Gastrocnemius medialis (tissue), 4 donors: Measurements from ENCODE around the gene XRN1. TPM values are rescaled to one million over a fixed set of nuclear protein-coding genes. Genes with fewer than 3 reads are reported as not detected.

Experiments
- ATAC-seq, 2 donors: fragments of 150-250 bp; one replicate each; pipeline ENCODE4 v1.9.1; 2016
- DNase-seq, 2 donors: peaks; one replicate each; pipeline ENCODE4 v3.0.0-alpha.2; 2019
- H3K27ac ChIP-seq, 4 donors: fragments of 200-600 bp; sonication (generic); 1 replicate in 1 of 4; 2 replicates in 3 of 4; pipeline ENCODE4 v1.5.1; 2016 to 2018; ENCODE audit warnings: mild to moderate bottlenecking in 2 of 4, moderate library complexity in 1 of 4
- H3K27me3 ChIP-seq, 3 donors: fragments of 200-600 bp; sonication (generic) in 2 of 3; 1 replicate in 1 of 3; 2 replicates in 2 of 3; pipeline versions ENCODE4 v1.5.1 to v1.6.0; 2016 to 2019; ENCODE audit warnings: mild to moderate bottlenecking in 1 of 3, moderate library complexity in 1 of 3
- H3K36me3 ChIP-seq, 2 donors: fragments of 200-600 bp; sonication (generic) in 1 of 2; one replicate each; pipeline ENCODE4 v1.5.1; 2017 to 2018
- H3K4me1 ChIP-seq, 2 donors: fragments of 200-600 bp; sonication (generic) in 1 of 2; one replicate each; pipeline ENCODE4 v1.5.1; 2016 to 2017; ENCODE audit warnings: mild to moderate bottlenecking in 2 of 2
- H3K4me3 ChIP-seq, 4 donors: fragments of 200-600 bp; sonication (generic) in 3 of 4; 1 replicate in 1 of 4; 2 replicates in 3 of 4; pipeline ENCODE4 v1.5.1; 2016 to 2019; ENCODE audit warnings: mild to moderate bottlenecking in 2 of 4
- H3K9me3 ChIP-seq, 3 donors: fragments of 200-600 bp; sonication (generic) in 2 of 3; 1 replicate in 1 of 3; 2 replicates in 2 of 3; pipeline ENCODE4 v1.5.1; 2016 to 2019
- POLR2A ChIP-seq, 2 donors: fragments of 450-650 bp; IDR thresholded peaks; one replicate each; pipeline ENCODE4 v1.6.1; 2017; ENCODE audit warnings: antibody characterized with exemption in 2 of 2, mild to moderate bottlenecking in 2 of 2, moderate library complexity in 2 of 2
- in situ Hi-C, 4 donors: fragments of 200-750 bp; cut with MboI; loops; one replicate each; pipeline versions ENCODE4 v1.15.0 to v1.8.0; 2017; ENCODE audit warnings: low sequenced_read_pairs in 4 of 4
- intact Hi-C: fragments of 100-400 bp; cut with DNase I; formaldehyde crosslinking; loops from one replicate; pipeline ENCODE4 v1.15.1; 2023; ENCODE audit warnings: low total_unique reads
- total RNA-seq, 4 donors: library from RNA; depleted of rRNA; stranded (reverse); fragments of >200 nt; gene quantifications; one replicate each; pipeline versions ENCODE4 v1.1.0 to v1.2.3, GENCODE V29; 2016
- TF ChIP-seq, protein P1 (sequence below), 5 experiments: fragments of 450-650 bp in 3 of 5; fragments of 200-600 bp in 2 of 5; sonication (generic) in 2 of 5; IDR thresholded peaks in 4 of 5; conservative IDR thresholded peaks in 1 of 5; 1 replicate in 4 of 5; 2 replicates in 1 of 5; pipeline ENCODE4 v1.5.1; 2016 to 2019; ENCODE audit warnings: antibody characterized with exemption in 5 of 5, mild to moderate bottlenecking in 3 of 5, moderate library complexity in 3 of 5

The XRN1 gene
- total RNA-seq, 4 donors from 2014 or later = 41.8 to 52.2 (median 47.3) TPM

DNA sequence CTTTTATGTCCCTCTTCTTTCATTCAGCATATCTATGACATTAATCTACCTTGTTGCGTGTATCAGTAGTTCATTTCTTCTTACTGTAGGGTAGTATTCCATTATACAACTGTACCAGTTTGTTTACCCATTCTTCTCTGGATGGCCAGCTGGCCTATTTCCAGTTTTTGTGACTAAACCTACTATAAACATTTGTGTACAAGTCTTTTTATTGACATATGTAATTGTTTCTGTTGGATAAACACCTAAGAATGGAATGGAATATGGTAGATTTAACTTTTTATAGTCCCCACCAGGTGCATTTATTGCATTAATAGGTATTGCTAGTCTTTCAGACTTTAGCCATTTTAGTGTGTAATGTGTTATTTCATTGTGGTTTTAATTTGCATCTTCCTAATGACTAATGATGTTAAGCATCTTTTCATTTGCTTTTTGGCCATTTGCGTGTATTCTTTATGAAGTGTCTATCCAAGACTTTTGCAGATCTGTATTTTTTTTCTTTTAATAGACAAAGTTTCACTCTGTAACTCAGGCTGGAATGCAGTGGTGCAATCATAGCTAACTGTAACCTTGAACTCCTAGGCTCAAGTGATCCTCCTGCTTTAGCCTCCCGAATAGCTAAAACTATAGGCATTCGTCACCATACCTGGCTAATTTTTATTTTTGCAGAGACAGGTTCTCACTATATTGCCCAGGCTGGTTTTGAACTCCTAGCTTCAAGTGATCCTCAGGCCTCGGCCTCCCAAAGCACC, 41.9 kb upstream of the XRN1 start:
- intact Hi-C loops = no loop called here
- Histone ChIP-seq H3K36me3 (peaks cover 0 to 70% of the 10 kb centered on the region in 2 donors), H3K27me3 (no peaks in the 10 kb centered on the region)

DNA sequence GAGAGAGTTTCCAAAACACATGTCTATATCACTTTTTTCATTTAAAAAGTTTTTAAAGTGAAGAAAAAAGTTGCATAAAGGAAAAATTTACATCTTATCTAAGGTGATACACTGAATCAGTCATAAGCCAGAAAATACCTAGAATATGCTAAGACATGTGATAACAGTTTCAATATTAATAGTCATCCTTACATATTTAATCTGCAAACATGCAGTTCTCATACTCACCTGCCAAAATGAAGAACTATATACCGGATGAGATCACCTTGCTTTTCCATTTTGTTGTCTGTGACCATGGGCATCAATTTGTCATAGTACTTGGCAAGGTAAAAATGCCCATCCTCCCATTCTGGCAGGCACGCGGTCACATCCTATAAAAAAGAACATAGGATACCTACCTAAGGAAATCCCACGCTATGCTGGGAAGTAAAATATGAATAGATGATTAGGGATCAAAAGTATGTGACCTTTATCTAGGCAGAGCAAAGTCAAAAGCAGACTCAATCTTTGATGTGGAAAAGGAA, 37.1 kb upstream of the XRN1 start:
- DNase-seq = no peak
- no peaks in the 10 kb centered on the region for H3K4me1 ChIP-seq
- no peak overlapping the region for H3K27ac ChIP-seq
- H3K9me3 ChIP-seq = no peaks in the 10 kb centered on the region
- H3K36me3 ChIP-seq = peaks cover 0 to 84% of the 10 kb centered on the region in 2 donors
- no peaks in the 10 kb centered on the region for H3K27me3 ChIP-seq
- intact Hi-C loops (no loop called here), in situ Hi-C loops (no loop called here)
- no peak overlapping the region for H3K4me3 ChIP-seq
- TF ChIP-seq POLR2A (IDR thresholded peaks at IDR 0.05) = no peak
- TF ChIP-seq, protein P1, sequence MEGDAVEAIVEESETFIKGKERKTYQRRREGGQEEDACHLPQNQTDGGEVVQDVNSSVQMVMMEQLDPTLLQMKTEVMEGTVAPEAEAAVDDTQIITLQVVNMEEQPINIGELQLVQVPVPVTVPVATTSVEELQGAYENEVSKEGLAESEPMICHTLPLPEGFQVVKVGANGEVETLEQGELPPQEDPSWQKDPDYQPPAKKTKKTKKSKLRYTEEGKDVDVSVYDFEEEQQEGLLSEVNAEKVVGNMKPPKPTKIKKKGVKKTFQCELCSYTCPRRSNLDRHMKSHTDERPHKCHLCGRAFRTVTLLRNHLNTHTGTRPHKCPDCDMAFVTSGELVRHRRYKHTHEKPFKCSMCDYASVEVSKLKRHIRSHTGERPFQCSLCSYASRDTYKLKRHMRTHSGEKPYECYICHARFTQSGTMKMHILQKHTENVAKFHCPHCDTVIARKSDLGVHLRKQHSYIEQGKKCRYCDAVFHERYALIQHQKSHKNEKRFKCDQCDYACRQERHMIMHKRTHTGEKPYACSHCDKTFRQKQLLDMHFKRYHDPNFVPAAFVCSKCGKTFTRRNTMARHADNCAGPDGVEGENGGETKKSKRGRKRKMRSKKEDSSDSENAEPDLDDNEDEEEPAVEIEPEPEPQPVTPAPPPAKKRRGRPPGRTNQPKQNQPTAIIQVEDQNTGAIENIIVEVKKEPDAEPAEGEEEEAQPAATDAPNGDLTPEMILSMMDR (IDR thresholded peaks at IDR 0.05 in 4 of 5, conservative IDR thresholded peaks at IDR 0.05 in 1 of 5) = no peak
- no peak for ATAC-seq

More for the DNA sequence above, 41.9 kb upstream of the XRN1 start:
- H3K4me1 ChIP-seq = no peaks in the 10 kb centered on the region
- TF ChIP-seq, protein P1 (IDR thresholded peaks at IDR 0.05 in 4 of 5, conservative IDR thresholded peaks at IDR 0.05 in 1 of 5) = no peak
- H3K4me3 ChIP-seq = no peak overlapping the region
- DNase-seq (no peak), ATAC-seq (no peak)
- H3K9me3 ChIP-seq = no peaks in the 10 kb centered on the region
- no peak overlapping the region for H3K27ac ChIP-seq
- in situ Hi-C loops = no loop called here

DNA sequence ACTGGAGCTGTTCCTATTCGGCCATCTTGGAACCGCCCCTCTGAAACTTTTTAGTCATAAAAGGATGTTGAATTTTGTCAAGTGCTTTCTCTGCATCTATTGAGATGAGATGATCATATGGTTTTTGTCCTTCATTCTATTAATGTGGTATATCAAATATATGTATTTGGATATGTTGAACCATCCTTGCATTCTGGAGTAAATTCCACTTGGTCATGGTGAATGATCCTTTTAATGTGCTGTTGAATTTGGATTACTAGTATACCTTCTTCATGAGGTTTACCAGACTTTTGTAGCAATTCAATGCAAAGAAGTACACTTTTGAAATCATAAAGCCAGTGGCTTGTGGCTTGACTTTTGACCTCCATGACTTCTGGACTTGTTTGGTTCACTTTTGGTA, 33.4 kb upstream of the XRN1 start:
- no peak overlapping the region for H3K4me3 ChIP-seq
- ATAC-seq (no peak), DNase-seq (no peak)
- no peak overlapping the region for H3K27ac ChIP-seq
- no peaks in the 10 kb centered on the region for H3K9me3 ChIP-seq
- H3K36me3 ChIP-seq = peaks cover 0 to 52% of the 10 kb centered on the region in 2 donors
- TF ChIP-seq, protein P1 (IDR thresholded peaks at IDR 0.05 in 4 of 5, conservative IDR thresholded peaks at IDR 0.05 in 1 of 5) = no peak
- TF ChIP-seq POLR2A (IDR thresholded peaks at IDR 0.05) = no peak
- no peaks in the 10 kb centered on the region for H3K4me1 ChIP-seq
- in situ Hi-C loops (no loop called here), intact Hi-C loops (no loop called here)
- no peaks in the 10 kb centered on the region for H3K27me3 ChIP-seq

DNA sequence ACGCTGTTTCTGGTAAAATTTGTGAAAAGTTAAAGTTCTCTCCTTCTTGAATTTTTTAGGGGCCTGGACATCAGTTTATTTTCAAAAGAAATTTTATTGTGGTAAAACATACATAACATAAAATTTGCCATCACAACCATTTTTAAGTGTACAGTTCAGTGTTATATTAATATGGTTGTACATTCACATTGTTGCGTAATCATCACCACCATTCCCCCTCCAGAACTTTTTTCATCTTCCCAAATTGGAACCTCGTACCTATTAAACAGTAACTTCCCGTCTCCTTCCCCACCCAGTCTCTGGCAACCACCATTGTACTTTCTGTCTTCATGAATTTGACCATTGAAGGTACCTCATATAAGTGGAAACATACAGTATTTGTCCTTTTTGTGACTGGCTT, 23.0 kb upstream of the XRN1 start:
- Histone ChIP-seq H3K4me3 (no peak overlapping the region), H3K27me3 (no peaks in the 10 kb centered on the region), H3K27ac (no peak overlapping the region), H3K4me1 (no peaks in the 10 kb centered on the region), H3K36me3 (no peaks in the 10 kb centered on the region), H3K9me3 (peaks cover 0 to 2% (median 0%) of the 10 kb centered on the region in 3 donors)
- ATAC-seq (no peak), DNase-seq (no peak)
- in situ Hi-C loops (no loop called here), intact Hi-C loops (no loop called here)
- TF ChIP-seq, protein P1 (IDR thresholded peaks at IDR 0.05 in 4 of 5, conservative IDR thresholded peaks at IDR 0.05 in 1 of 5) = no peak
